HepG2 (cell line): Measurements from ENCODE around the gene OR5A2. TPM values are rescaled to one million over a fixed set of nuclear protein-coding genes. Genes with fewer than 3 reads are reported as not detected.

ENCODE experiments used
- ATAC-seq: fragments of 200-7000 bp; cut with Tn5 transposase; 3 replicates; pipeline ENCODE4 v1.9.1; 2020; ENCODE audit warnings: mild to moderate bottlenecking, moderate library complexity
- BruUV-seq: library from RNA; stranded (reverse); fragments of 400-500 nt; replicated peaks from 2 replicates; lab custom pipeline; 2021; lab: Mats Ljungman, UMichigan
- CTCF ChIA-PET: fragments of 300-600 bp; formaldehyde crosslinking; extraction: SDS; loops from one replicate; lab custom pipeline; 2021; ENCODE audit warnings: low total read pairs, inconsistent platforms, low intra/inter-chr PET ratio; lab: Yijun Ruan, JAX
- POLR2A ChIA-PET: fragments of 350-600 bp; sonication (Branson Sonifier 250); formaldehyde crosslinking; loops from one replicate; lab custom pipeline; 2020; ENCODE audit warnings: antibody characterized with exemption, inconsistent platforms; lab: Yijun Ruan, JAX
- DNase-seq: peaks from one replicate; pipeline ENCODE4 v3.0.0-alpha.2; 2015; ENCODE audit warnings: low spot score
- FAIRE-seq: peaks from 3 replicates; lab custom pipeline; 2011; peaks lifted over from hg19 to GRCh38; lab: Jason Lieb, UNC
- H2AFZ ChIP-seq: one replicate; pipeline ENCODE4 v1.6.1; 2011; ENCODE audit warnings: low read length, inconsistent platforms
- H3K27ac ChIP-seq: fragments of 300-600 bp; 3 replicates; pipeline ENCODE4 v1.8.0; 2011; ENCODE audit warnings: mixed run types, mild to moderate bottlenecking, mixed read lengths, low read length, inconsistent platforms; ENCODE audit not compliant: insufficient read depth; ENCODE audit errors: extremely low read length
- H3K27me3 ChIP-seq, 2 experiments: fragments of 200-600 bp in 1 of 2; 2 replicates in 1 of 2; 3 replicates in 1 of 2; pipeline versions ENCODE4 v1.6.0 to v1.8.0; 2011; ENCODE audit warnings: low read length in 2 of 2, mild to moderate bottlenecking in 2 of 2, moderate library complexity in 2 of 2, inconsistent platforms in 1 of 2; ENCODE audit not compliant: insufficient read depth in 2 of 2, control insufficient read depth in 1 of 2
- H3K36me3 ChIP-seq, 2 experiments: fragments of 200-600 bp in 1 of 2; replicated peaks in 1 of 2; 2 replicates in 1 of 2; 3 replicates in 1 of 2; pipeline versions ENCODE4 v1.5.1 to v1.8.0; 2011; ENCODE audit warnings: low read length in 2 of 2, inconsistent platforms in 1 of 2; ENCODE audit not compliant: insufficient read depth in 2 of 2, control insufficient read depth in 1 of 2
- H3K4me1 ChIP-seq: 2 replicates; pipeline ENCODE4 v1.5.1; 2012; ENCODE audit warnings: low read length, inconsistent platforms; ENCODE audit not compliant: insufficient read depth
- H3K4me2 ChIP-seq: 2 replicates; pipeline ENCODE4 v1.6.0; 2011; ENCODE audit warnings: low read depth, low read length, inconsistent platforms
- H3K4me3 ChIP-seq, 3 experiments: fragments of 200-600 bp in 1 of 3; sonication (generic), shearing (Covaris generic) in 1 of 3; replicated peaks in 1 of 3; 2 replicates each; pipeline ENCODE4 v1.5.1; 2011 to 2016; ENCODE audit warnings: low read length in 3 of 3, inconsistent platforms in 2 of 3, low read depth in 2 of 3, mild to moderate bottlenecking in 2 of 3, control low read depth in 1 of 3, mixed read lengths in 1 of 3; ENCODE audit not compliant: insufficient read depth in 1 of 3
- H3K79me2 ChIP-seq: one replicate; pipeline ENCODE4 v1.6.1; 2011; ENCODE audit warnings: low read length, inconsistent platforms; ENCODE audit not compliant: insufficient read depth
- H3K9ac ChIP-seq: 2 replicates; pipeline ENCODE4 v1.6.0; 2011; ENCODE audit warnings: mild to moderate bottlenecking, low read depth, low read length, inconsistent platforms; ENCODE audit not compliant: insufficient read depth
- H3K9me3 ChIP-seq: 2 replicates; pipeline ENCODE4 v1.5.1; 2012; ENCODE audit warnings: mild to moderate bottlenecking, low read length
- H4K20me1 ChIP-seq: 2 replicates; pipeline ENCODE4 v1.6.0; 2011; ENCODE audit warnings: inconsistent platforms, mild to moderate bottlenecking, low read length, moderate library complexity; ENCODE audit not compliant: insufficient read depth
- BRD4 ChIP-seq: sonication (generic); formaldehyde crosslinking; IDR thresholded peaks from 2 replicates; pipeline ENCODE4 v1.4.0; 2020; ENCODE audit warnings: missing genetic modification reagents
- HES4 ChIP-seq: sonication (generic); formaldehyde crosslinking; IDR thresholded peaks from 2 replicates; pipeline ENCODE4 v1.9.0; 2021; ENCODE audit warnings: mild to moderate bottlenecking, missing genetic modification reagents, borderline replicate concordance
- PHF20 ChIP-seq: sonication (generic); formaldehyde crosslinking; IDR thresholded peaks from 2 replicates; pipeline ENCODE4 v1.5.0; 2020; ENCODE audit warnings: mild to moderate bottlenecking, missing genetic modification reagents
- PRPF4 ChIP-seq: fragments of 200-400 bp; formaldehyde crosslinking; IDR thresholded peaks from 2 replicates; pipeline ENCODE4 v1.6.1; 2016; ENCODE audit warnings: low read length, low read depth; ENCODE audit not compliant: poor library complexity, severe bottlenecking
- SETDB1 ChIP-seq: sonication (generic); formaldehyde crosslinking; IDR thresholded peaks from 2 replicates; pipeline ENCODE4 v1.5.1; 2020; ENCODE audit warnings: missing genetic modification reagents, mild to moderate bottlenecking, borderline replicate concordance
- SNAPC4 ChIP-seq: sonication (generic); formaldehyde crosslinking; IDR thresholded peaks from 2 replicates; pipeline ENCODE4 v1.4.0; 2020; ENCODE audit warnings: mild to moderate bottlenecking, missing genetic modification reagents
- ZBTB1 ChIP-seq: sonication (generic); formaldehyde crosslinking; IDR thresholded peaks from 2 replicates; pipeline ENCODE4 v1.4.0; 2020; ENCODE audit warnings: missing genetic modification reagents, borderline replicate concordance
- ZFP82 ChIP-seq: sonication (generic); formaldehyde crosslinking; IDR thresholded peaks from 2 replicates; pipeline ENCODE4 v1.5.1; 2020; ENCODE audit warnings: mild to moderate bottlenecking, missing genetic modification reagents, borderline replicate concordance
- ZNF513 ChIP-seq: sonication (generic); formaldehyde crosslinking; conservative IDR thresholded peaks from 2 replicates; pipeline ENCODE4 v1.5.0; 2020; ENCODE audit warnings: missing genetic modification reagents
- ZNF703 ChIP-seq: sonication (generic); formaldehyde crosslinking; IDR thresholded peaks from 2 replicates; pipeline ENCODE4 v1.5.1; 2020; ENCODE audit warnings: missing genetic modification reagents, mild to moderate bottlenecking, moderate library complexity, borderline replicate concordance
- ZNF773 ChIP-seq: sonication (generic); formaldehyde crosslinking; IDR thresholded peaks from 2 replicates; pipeline ENCODE4 v1.4.0; 2020; ENCODE audit warnings: missing genetic modification reagents, borderline replicate concordance
- ZSCAN31 ChIP-seq: sonication (generic); formaldehyde crosslinking; IDR thresholded peaks from 2 replicates; pipeline ENCODE4 v1.5.0; 2020; ENCODE audit warnings: low read depth, mild to moderate bottlenecking, missing genetic modification reagents
- WGBS: methylation state at CpG from one replicate; pipeline ENCODE4 v1.1.6; 2017; ENCODE audit warnings: low lambda C conversion rate; 5-methylcytosine and 5-hydroxymethylcytosine counted together
- in situ Hi-C: cut with HindIII; loops from 2 replicates; pipeline ENCODE4 v1.10.0; 2017; ENCODE audit warnings: low pct_unique_long_range_greater_than_20kb; ENCODE audit not compliant: extremely low pct_ligation_motif_present
- intact Hi-C: fragments of 100-400 bp; cut with micrococcal nuclease; formaldehyde crosslinking; loops from one replicate; pipeline ENCODE4 v1.10.0; 2022; ENCODE audit not compliant: unreplicated experiment
- polyA plus RNA-seq, 8 experiments: library from polyadenylated mRNA; depleted of rRNA in 3 of 8; stranded (reverse) in 7 of 8; unstranded in 1 of 8; fragments of >200 nt; fragmentation: Illumina TruSeq in 4 of 8; extraction: Trizol in 4 of 8; gene quantifications; 2 replicates each; pipeline versions ENCODE4 v1.2.1 to v1.2.3, GENCODE V29; 2011 to 2016; ENCODE audit warnings: low read depth in 4 of 8, missing spikeins in 1 of 8, mixed read lengths in 1 of 8; ENCODE audit not compliant: insufficient read depth in 1 of 8
- total RNA-seq, 5 experiments: library from RNA; depleted of rRNA; stranded (reverse); fragments of >200 nt; fragmentation: Illumina TruSeq; extraction: Trizol; gene quantifications; 2 replicates each; pipeline ENCODE4 v1.2.3, GENCODE V29; 2016; ENCODE audit warnings: low read depth in 1 of 5

OR5A2 gene
- total and polyA plus RNA-seq, 2 of the 13 experiments (the other 11 are each of a cell fraction or from before 2014, with no cell fraction given) = not detected

- FAIRE-seq = no peak
- POLR2A ChIA-PET = no interaction called here
- Histone ChIP-seq H3K79me2 (no peaks in the 10 kb centered on the region), H4K20me1 (no peaks in the 10 kb centered on the region), H3K4me2 (no peak overlapping the region)
- 6% methylated on average over 5 of the region's 5 CpGs for WGBS
- no peak for TF ChIP-seq SETDB1 (CRISPR knock-in tag)
- TF ChIP-seq, all 625 proteins: peak for 0
- in situ Hi-C loops (no loop called here), intact Hi-C loops (no loop called here)
- Histone ChIP-seq H3K27me3 (peaks cover 0 to 4% of the 10 kb centered on the region in 2 experiments; a peak in 1 of 5 replicates), H3K4me3 (no peak overlapping the region), H3K9me3 (no peaks in the 10 kb centered on the region), H3K9ac (no peak overlapping the region), H3K4me1 (no peaks in the 10 kb centered on the region), H3K36me3 (no peaks in the 10 kb centered on the region), H3K27ac (no peak overlapping the region), H2AFZ (no peak overlapping the region)
- ATAC-seq (no peak), DNase-seq (no peak)
- CTCF ChIA-PET = no interaction called here
- BruUV-seq = no TSS peak
These were observed 37.0 kb upstream of the OR5A2 start for GRCh38 chr11:59463190-59463641.

- TF ChIP-seq ZNF703 (CRISPR knock-in tag) = no peak
- TF ChIP-seq ZNF513 (CRISPR knock-in tag) = no peak
- TF ChIP-seq PHF20 (CRISPR knock-in tag) = no peak
- no peak for TF ChIP-seq ZNF773 (CRISPR knock-in tag)
- no peak for TF ChIP-seq ZFP82
- TF ChIP-seq HES4 = no peak
- no peak for TF ChIP-seq ZSCAN31
- no peak for TF ChIP-seq PRPF4
- TF ChIP-seq ZBTB1 (CRISPR knock-in tag) = no peak
- TF ChIP-seq BRD4 = no peak
- no peak for TF ChIP-seq SNAPC4 (CRISPR knock-in tag)
- ChIA-PET CTCF (no interaction called here), POLR2A (no interaction called here)
- BruUV-seq = no TSS peak
- DNase-seq (no peak), FAIRE-seq (no peak), ATAC-seq (no peak)
- Histone ChIP-seq H3K79me2 (no peaks in the 10 kb centered on the region), H3K4me1 (no peaks in the 10 kb centered on the region), H3K36me3 (no peaks in the 10 kb centered on the region), H3K9ac (no peak overlapping the region), H3K27me3 (peaks cover 0 to 4% of the 10 kb centered on the region in 2 experiments; a peak in 1 of 5 replicates), H2AFZ (no peak overlapping the region), H3K27ac (no peak overlapping the region), H3K9me3 (no peaks in the 10 kb centered on the region), H3K4me3 (no peak overlapping the region), H4K20me1 (no peaks in the 10 kb centered on the region), H3K4me2 (no peak overlapping the region)
- in situ Hi-C loops (no loop called here), intact Hi-C loops (no loop called here)
- WGBS = 2% methylated on average over 3 of the region's 3 CpGs
These were observed 33.7 kb upstream of the OR5A2 start for GRCh38 chr11:59459916-59460315.
